BLaER1 (cell line): ENCODE results near the gene MBOAT2.

Source experiments
- H3K27ac ChIP-seq: shearing (Covaris generic); formaldehyde crosslinking; 2 replicates; pipeline ENCODE4 v1.8.1; 2022
- H3K27me3 ChIP-seq: shearing (Covaris generic); formaldehyde crosslinking; 2 replicates; pipeline ENCODE4 v1.8.1; 2022
- H3K36me3 ChIP-seq: shearing (Covaris generic); formaldehyde crosslinking; 2 replicates; pipeline ENCODE4 v1.8.1; 2022
- H3K4me1 ChIP-seq: shearing (Covaris generic); formaldehyde crosslinking; 2 replicates; pipeline ENCODE4 v1.8.1; 2022
- H3K4me2 ChIP-seq: shearing (Covaris generic); formaldehyde crosslinking; 2 replicates; pipeline ENCODE4 v1.8.1; 2022
- H3K4me3 ChIP-seq: shearing (Covaris generic); formaldehyde crosslinking; 2 replicates; pipeline ENCODE4 v1.8.1; 2022
- H3K9ac ChIP-seq: shearing (Covaris generic); formaldehyde crosslinking; 2 replicates; pipeline ENCODE4 v1.8.1; 2022
- H3K9me3 ChIP-seq: shearing (Covaris generic); formaldehyde crosslinking; 2 replicates; pipeline ENCODE4 v1.8.1; 2022
- H4K20me1 ChIP-seq: shearing (Covaris generic); formaldehyde crosslinking; 2 replicates; pipeline ENCODE4 v1.8.1; 2022
- Cebpa-rat ChIP-seq: shearing (Covaris generic); IDR thresholded peaks from 2 replicates; pipeline ENCODE4 v1.8.1; 2022

The MBOAT2 gene

GRCh38 chr2:9032121-9032520, 28.6 kb upstream of the MBOAT2 start:
- Histone ChIP-seq H3K27me3 (no peaks in the 10 kb centered on the region), H3K4me2 (peak overlapping the region; percentile 44), H3K9me3 (no peaks in the 10 kb centered on the region), H4K20me1 (no peaks in the 10 kb centered on the region), H3K9ac (no peak overlapping the region), H3K27ac (no peak overlapping the region), H3K4me3 (no peak overlapping the region), H3K4me1 (peaks cover 24% of the 10 kb centered on the region), H3K36me3 (no peaks in the 10 kb centered on the region)
- TF ChIP-seq Cebpa-rat, result no peak

- peaks cover 24% of the 10 kb centered on the region for H3K4me1 ChIP-seq
- no peaks in the 10 kb centered on the region for H3K27me3 ChIP-seq
- no peak overlapping the region for H3K9ac ChIP-seq
- H3K36me3 ChIP-seq, result no peaks in the 10 kb centered on the region
- no peaks in the 10 kb centered on the region for H4K20me1 ChIP-seq
- no peak overlapping the region for H3K27ac ChIP-seq
- no peak overlapping the region for H3K4me2 ChIP-seq
- TF ChIP-seq Cebpa-rat, result no peak
- H3K4me3 ChIP-seq, result no peak overlapping the region
- no peaks in the 10 kb centered on the region for H3K9me3 ChIP-seq
Measured at GRCh38 chr2:9031246-9031645, 27.8 kb upstream of the MBOAT2 start.

- no peak for TF ChIP-seq Cebpa-rat
- H3K27me3 ChIP-seq, result no peaks in the 10 kb centered on the region
- no peak overlapping the region for H3K4me3 ChIP-seq
- peaks cover 24% of the 10 kb centered on the region for H3K4me1 ChIP-seq
- H4K20me1 ChIP-seq, result no peaks in the 10 kb centered on the region
- H3K9me3 ChIP-seq, result no peaks in the 10 kb centered on the region
- no peaks in the 10 kb centered on the region for H3K36me3 ChIP-seq
- H3K4me2 ChIP-seq, result no peak overlapping the region
- H3K27ac ChIP-seq, result no peak overlapping the region
- H3K9ac ChIP-seq, result no peak overlapping the region
Measured at GRCh38 chr2:9030841-9031240, 27.4 kb upstream of the MBOAT2 start.

GRCh38 chr2:9030190-9030589, 26.7 kb upstream of the MBOAT2 start:
- TF ChIP-seq Cebpa-rat, result no peak
- H4K20me1 ChIP-seq, result no peaks in the 10 kb centered on the region
- no peak overlapping the region for H3K9ac ChIP-seq
- no peaks in the 10 kb centered on the region for H3K36me3 ChIP-seq
- no peaks in the 10 kb centered on the region for H3K27me3 ChIP-seq
- no peak overlapping the region for H3K4me3 ChIP-seq
- no peak overlapping the region for H3K27ac ChIP-seq
- H3K4me1 ChIP-seq, result peaks cover 24% of the 10 kb centered on the region
- H3K4me2 ChIP-seq, result no peak overlapping the region
- H3K9me3 ChIP-seq, result no peaks in the 10 kb centered on the region

- H3K9ac ChIP-seq, result no peak overlapping the region
- no peak overlapping the region for H3K4me3 ChIP-seq
- peaks cover 24% of the 10 kb centered on the region for H3K4me1 ChIP-seq
- no peaks in the 10 kb centered on the region for H3K36me3 ChIP-seq
- H3K9me3 ChIP-seq, result no peaks in the 10 kb centered on the region
- no peak for TF ChIP-seq Cebpa-rat
- no peak overlapping the region for H3K4me2 ChIP-seq
- H4K20me1 ChIP-seq, result no peaks in the 10 kb centered on the region
- no peaks in the 10 kb centered on the region for H3K27me3 ChIP-seq
- no peak overlapping the region for H3K27ac ChIP-seq
Measured at GRCh38 chr2:9029721-9030120, 26.2 kb upstream of the MBOAT2 start.

- Histone ChIP-seq H3K4me2 (no peak overlapping the region), H3K27me3 (no peaks in the 10 kb centered on the region), H3K9me3 (no peaks in the 10 kb centered on the region), H3K4me1 (peaks cover 13% of the 10 kb centered on the region), H3K9ac (no peak overlapping the region), H4K20me1 (no peaks in the 10 kb centered on the region), H3K4me3 (no peak overlapping the region), H3K36me3 (no peaks in the 10 kb centered on the region), H3K27ac (no peak overlapping the region)
- no peak for TF ChIP-seq Cebpa-rat
Measured at GRCh38 chr2:9027884-9028283, 24.4 kb upstream of the MBOAT2 start.

GRCh38 chr2:9025746-9026145, 22.3 kb upstream of the MBOAT2 start:
- no peaks in the 10 kb centered on the region for H3K9me3 ChIP-seq
- H3K4me3 ChIP-seq, result no peak overlapping the region
- no peak overlapping the region for H3K4me2 ChIP-seq
- no peak overlapping the region for H3K27ac ChIP-seq
- no peak for TF ChIP-seq Cebpa-rat
- no peaks in the 10 kb centered on the region for H3K4me1 ChIP-seq
- H4K20me1 ChIP-seq, result no peaks in the 10 kb centered on the region
- H3K27me3 ChIP-seq, result no peaks in the 10 kb centered on the region
- no peaks in the 10 kb centered on the region for H3K36me3 ChIP-seq
- no peak overlapping the region for H3K9ac ChIP-seq

- Histone ChIP-seq H3K9me3 (no peaks in the 10 kb centered on the region), H3K27me3 (no peaks in the 10 kb centered on the region), H3K36me3 (no peaks in the 10 kb centered on the region), H3K27ac (no peak overlapping the region), H3K4me2 (no peak overlapping the region), H3K4me1 (no peaks in the 10 kb centered on the region), H3K4me3 (no peak overlapping the region), H4K20me1 (no peaks in the 10 kb centered on the region), H3K9ac (no peak overlapping the region)
- TF ChIP-seq Cebpa-rat, result no peak
Measured at GRCh38 chr2:9024575-9024974, 21.1 kb upstream of the MBOAT2 start.

- H3K9me3 ChIP-seq, result no peaks in the 10 kb centered on the region
- no peaks in the 10 kb centered on the region for H3K4me1 ChIP-seq
- H3K27me3 ChIP-seq, result no peaks in the 10 kb centered on the region
- no peaks in the 10 kb centered on the region for H4K20me1 ChIP-seq
- H3K27ac ChIP-seq, result no peak overlapping the region
- H3K36me3 ChIP-seq, result no peaks in the 10 kb centered on the region
- H3K4me2 ChIP-seq, result no peak overlapping the region
- H3K9ac ChIP-seq, result no peak overlapping the region
- H3K4me3 ChIP-seq, result no peak overlapping the region
- TF ChIP-seq Cebpa-rat, result no peak
Measured at GRCh38 chr2:9021563-9022211, 18.2 kb upstream of the MBOAT2 start.

GRCh38 chr2:9020267-9020666, 16.8 kb upstream of the MBOAT2 start:
- H3K9ac ChIP-seq, result no peak overlapping the region
- TF ChIP-seq Cebpa-rat, result no peak
- H3K4me3 ChIP-seq, result no peak overlapping the region
- H3K27ac ChIP-seq, result no peak overlapping the region
- H3K4me1 ChIP-seq, result no peaks in the 10 kb centered on the region
- H4K20me1 ChIP-seq, result no peaks in the 10 kb centered on the region
- no peak overlapping the region for H3K4me2 ChIP-seq
- H3K36me3 ChIP-seq, result no peaks in the 10 kb centered on the region
- no peaks in the 10 kb centered on the region for H3K9me3 ChIP-seq
- H3K27me3 ChIP-seq, result no peaks in the 10 kb centered on the region

- no peaks in the 10 kb centered on the region for H3K36me3 ChIP-seq
- no peaks in the 10 kb centered on the region for H4K20me1 ChIP-seq
- TF ChIP-seq Cebpa-rat, result no peak
- no peaks in the 10 kb centered on the region for H3K9me3 ChIP-seq
- no peaks in the 10 kb centered on the region for H3K27me3 ChIP-seq
- no peak overlapping the region for H3K9ac ChIP-seq
- no peak overlapping the region for H3K27ac ChIP-seq
- H3K4me2 ChIP-seq, result no peak overlapping the region
- no peak overlapping the region for H3K4me3 ChIP-seq
- no peaks in the 10 kb centered on the region for H3K4me1 ChIP-seq
Measured at GRCh38 chr2:9018534-9018933, 15.1 kb upstream of the MBOAT2 start.
